ENCODE measurements around the gene FIGLA.
"Not testable (repeated sequence)": the region's sequence is repeated elsewhere in the genome, so short reads cannot be mapped to it uniquely, and the experiment has no call there.

The FIGLA gene

DNA sequence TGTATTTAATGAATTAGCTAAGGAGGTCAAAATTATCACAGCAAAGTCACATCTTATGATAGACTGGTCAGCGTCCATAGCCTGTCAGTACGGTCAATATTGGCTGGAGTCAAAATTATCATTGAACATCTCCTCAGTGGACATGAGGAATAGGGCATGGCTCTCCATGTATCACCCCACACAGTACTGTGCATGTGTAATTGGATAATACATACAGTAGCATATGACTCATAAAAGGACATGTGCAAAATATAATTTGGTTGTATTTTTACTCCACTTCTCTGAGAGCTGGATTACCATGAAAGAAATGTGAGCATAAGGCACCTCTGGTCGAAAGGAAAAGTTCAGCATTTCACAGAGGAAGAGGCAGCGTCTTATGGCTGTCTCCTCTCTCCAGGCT is 47.4 kb downstream of the FIGLA start:
- H3K4me3 ChIP-seq (replicated peaks in 1 of 2; ENCODE audit: low read depth in 2 of 2, low read length in 2 of 2) = no peak overlapping the region
- no peak for DNase-seq (ENCODE audit: low read depth in 2 of 2)
- TF ChIP-seq, protein P1, sequence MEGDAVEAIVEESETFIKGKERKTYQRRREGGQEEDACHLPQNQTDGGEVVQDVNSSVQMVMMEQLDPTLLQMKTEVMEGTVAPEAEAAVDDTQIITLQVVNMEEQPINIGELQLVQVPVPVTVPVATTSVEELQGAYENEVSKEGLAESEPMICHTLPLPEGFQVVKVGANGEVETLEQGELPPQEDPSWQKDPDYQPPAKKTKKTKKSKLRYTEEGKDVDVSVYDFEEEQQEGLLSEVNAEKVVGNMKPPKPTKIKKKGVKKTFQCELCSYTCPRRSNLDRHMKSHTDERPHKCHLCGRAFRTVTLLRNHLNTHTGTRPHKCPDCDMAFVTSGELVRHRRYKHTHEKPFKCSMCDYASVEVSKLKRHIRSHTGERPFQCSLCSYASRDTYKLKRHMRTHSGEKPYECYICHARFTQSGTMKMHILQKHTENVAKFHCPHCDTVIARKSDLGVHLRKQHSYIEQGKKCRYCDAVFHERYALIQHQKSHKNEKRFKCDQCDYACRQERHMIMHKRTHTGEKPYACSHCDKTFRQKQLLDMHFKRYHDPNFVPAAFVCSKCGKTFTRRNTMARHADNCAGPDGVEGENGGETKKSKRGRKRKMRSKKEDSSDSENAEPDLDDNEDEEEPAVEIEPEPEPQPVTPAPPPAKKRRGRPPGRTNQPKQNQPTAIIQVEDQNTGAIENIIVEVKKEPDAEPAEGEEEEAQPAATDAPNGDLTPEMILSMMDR (IDR thresholded peaks at IDR 0.05; ENCODE audit: low read depth, low read length) = no peak

DNA sequence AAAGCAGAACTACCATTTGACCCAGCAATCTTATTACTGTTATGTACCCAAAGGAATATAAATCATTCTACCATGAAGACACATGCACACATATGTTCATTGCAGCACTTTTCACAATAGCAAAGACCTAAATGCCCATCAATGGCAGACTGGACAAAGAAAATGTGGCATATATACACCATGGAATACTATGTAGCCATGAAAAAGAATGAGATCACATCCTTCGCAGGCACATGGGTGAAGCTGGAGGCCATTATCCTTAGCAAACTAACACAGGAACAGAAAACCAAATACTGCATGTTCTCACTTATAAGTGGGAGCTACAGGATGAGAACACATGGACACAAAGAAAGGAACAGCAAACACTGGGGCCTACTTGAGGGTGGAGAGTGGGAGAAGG is 51.0 kb downstream of the FIGLA start:
- not testable (repeated sequence) for H3K4me3 ChIP-seq (replicated peaks in 1 of 2; ENCODE audit: low read depth in 2 of 2, low read length in 2 of 2); DNase-seq (ENCODE audit: low read depth in 2 of 2)

DNA sequence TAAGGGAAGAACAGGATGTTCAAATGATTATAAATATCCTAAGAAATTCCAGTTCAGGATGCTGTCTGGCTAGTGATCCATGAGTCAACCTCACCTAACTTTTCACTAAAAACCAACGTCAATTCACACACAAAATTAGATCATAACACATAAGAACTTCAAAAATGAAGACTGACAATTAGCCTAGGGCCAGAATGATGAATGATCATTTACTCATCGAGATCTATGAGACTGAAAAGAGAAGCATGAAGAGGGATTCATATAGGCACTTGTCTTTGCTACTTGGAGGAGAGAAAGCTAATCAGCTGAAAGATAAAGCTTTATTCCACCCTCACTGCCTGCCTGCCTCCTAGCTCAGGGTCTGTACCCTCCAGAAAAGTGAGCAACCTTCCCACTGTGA is 52.3 kb downstream of the FIGLA start:
- no peak for DNase-seq (ENCODE audit: low read depth in 2 of 2)

DNA sequence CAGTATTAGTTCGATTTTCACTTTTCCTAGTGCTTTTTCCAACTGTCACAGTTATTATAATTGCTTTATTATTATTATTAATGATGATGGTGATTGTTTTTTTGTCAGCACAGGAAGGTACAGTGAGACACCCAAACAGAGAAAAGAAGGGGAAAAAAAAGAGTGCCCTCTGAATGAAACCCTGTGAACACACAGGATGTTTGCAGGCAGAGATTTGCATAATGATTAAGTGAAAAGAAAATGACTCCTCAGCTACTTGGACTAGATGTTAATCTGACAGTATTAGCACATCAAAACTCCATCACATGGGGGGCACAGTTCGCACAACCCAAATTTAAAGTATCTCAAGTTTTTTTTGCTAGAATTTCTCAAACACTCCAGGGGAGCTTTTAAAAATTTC is 55.4 kb downstream of the FIGLA start:
- TF ChIP-seq, protein P1 (IDR thresholded peaks at IDR 0.05; ENCODE audit: low read depth, low read length) = no peak
- H3K4me3 ChIP-seq (replicated peaks in 1 of 2; ENCODE audit: low read depth in 2 of 2, low read length in 2 of 2) = no peak overlapping the region
- no peak for DNase-seq (ENCODE audit: low read depth in 2 of 2)

More for the DNA sequence above, 52.3 kb downstream of the FIGLA start:
- TF ChIP-seq, protein P1 (IDR thresholded peaks at IDR 0.05; ENCODE audit: low read depth, low read length) = no peak
- no peak overlapping the region for H3K4me3 ChIP-seq (replicated peaks in 1 of 2; ENCODE audit: low read depth in 2 of 2, low read length in 2 of 2)

DNA sequence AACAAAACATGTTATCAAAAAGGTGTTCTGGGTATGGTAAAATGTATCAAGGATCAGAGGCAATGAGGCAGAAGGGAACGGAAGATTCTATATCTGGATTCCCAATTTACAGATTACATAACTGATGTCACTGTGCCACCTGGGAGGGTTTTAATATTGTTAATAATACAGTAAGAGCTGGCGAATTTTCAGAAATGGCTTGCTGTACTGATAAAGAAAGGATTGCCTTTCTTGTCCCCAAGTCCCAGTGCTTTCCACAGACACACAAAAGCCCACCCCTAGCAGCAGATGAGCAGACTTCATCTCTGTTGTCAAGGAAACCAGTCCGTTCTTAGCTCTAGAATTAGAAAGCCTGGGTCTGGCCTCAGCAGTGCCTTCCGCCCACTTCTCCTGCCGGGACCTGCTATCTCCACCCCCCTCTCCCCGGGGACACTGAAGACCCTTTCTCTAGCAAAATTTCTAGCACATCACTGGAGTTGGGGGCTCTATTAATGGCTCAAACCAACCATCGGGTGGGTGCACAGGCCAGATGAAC is 56.7 kb downstream of the FIGLA start:
- TF ChIP-seq, protein P1 (IDR thresholded peaks at IDR 0.05; ENCODE audit: low read depth, low read length) = no peak
- H3K4me3 ChIP-seq (replicated peaks in 1 of 2; ENCODE audit: low read depth in 2 of 2, low read length in 2 of 2) = no peak overlapping the region
- DNase-seq (ENCODE audit: low read depth in 2 of 2) = no peak

DNA sequence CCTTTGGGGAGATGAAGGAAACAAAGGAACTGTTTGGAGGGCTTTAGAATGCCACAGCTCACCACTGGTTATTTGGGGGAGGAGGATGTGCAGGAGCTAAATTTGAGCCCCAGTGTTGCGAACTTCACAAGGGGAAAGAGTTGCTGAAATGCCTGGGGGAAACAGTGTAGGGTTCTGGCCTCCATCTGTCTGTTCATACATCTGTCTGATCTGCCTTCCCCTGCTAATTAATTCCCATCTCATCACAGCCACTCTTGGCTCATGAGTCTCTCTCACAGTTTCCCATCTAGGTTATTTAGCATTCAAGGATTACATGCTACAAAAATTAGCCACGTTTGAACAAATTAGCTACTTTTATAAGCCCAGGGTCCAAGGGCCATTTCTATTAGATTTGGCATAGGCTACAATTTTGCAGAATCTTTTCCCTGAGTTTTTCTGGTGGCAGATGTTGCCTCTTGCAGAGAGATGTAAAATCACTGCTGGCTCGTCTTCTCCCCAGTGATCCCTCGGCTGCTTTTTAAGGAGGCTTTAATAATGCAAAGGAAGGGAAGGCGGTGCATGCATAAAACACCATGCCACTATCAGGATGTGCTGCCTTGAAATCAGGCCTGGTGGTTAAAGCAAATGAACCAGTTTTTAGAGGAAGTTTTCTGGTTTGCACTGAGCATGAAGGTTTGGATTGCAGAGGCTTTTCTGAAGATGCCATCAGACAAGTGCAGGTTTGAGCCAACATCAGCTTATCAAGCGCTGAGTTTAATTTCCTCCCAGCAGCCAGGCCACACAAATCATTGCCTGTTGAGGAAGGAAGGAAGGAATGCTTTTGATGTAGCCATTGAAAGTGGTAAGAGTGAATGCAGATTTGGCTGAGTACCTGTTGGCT is 57.4 kb downstream of the FIGLA start:
- H3K4me3 ChIP-seq (replicated peaks in 1 of 2; ENCODE audit: low read depth in 2 of 2, low read length in 2 of 2) = no peak overlapping the region
- TF ChIP-seq, protein P1 (IDR thresholded peaks at IDR 0.05; ENCODE audit: low read depth, low read length) = no peak
- no peak for DNase-seq (ENCODE audit: low read depth in 2 of 2)

DNA sequence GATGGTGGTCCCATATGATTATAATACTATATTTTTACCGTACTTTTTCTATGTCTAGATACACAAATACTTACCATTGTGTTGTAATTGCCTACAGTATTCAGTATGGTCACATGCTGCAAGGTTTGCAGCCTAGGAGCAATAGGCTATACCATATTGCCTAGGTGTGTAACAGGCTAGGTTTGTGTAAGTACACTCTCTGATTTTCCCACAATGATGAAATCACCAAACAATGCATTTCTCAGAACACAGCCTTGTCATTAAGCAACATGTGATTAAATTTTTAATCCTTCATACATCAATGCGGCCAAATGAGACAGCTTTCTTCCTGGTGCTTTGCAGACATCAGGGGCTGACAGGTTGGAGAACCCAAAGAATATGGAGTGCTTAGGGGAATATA is 59.7 kb downstream of the FIGLA start:
- DNase-seq (ENCODE audit: low read depth in 2 of 2) = no peak
- TF ChIP-seq, protein P1 (IDR thresholded peaks at IDR 0.05; ENCODE audit: low read depth, low read length) = no peak

More for the DNA sequence above, 59.7 kb downstream of the FIGLA start:
- no peak overlapping the region for H3K4me3 ChIP-seq (replicated peaks in 1 of 2; ENCODE audit: low read depth in 2 of 2, low read length in 2 of 2)
